Left renal cortex interstitium (tissue), 4 donors: ENCODE results near the gene TM4SF18. TPM values are rescaled to one million over a fixed set of nuclear protein-coding genes. Genes with fewer than 3 reads are reported as not detected.
A peak's percentile ranks its signal among the peaks of the same experiment; 100 is the strongest.

Experiments used
- DNase-seq, 4 donors: peaks; one replicate each; pipeline ENCODE4 v3.0.0-alpha.2; 2013; ENCODE audit warnings: low read depth in 4 of 4, low spot score in 2 of 4, missing footprints in 1 of 4
- polyA plus RNA-seq, 4 donors: library from polyadenylated mRNA; unstranded; fragments of 120-200 nt; gene quantifications; one replicate each; pipeline ENCODE4 v1.2.1, GENCODE V29; 2013; ENCODE audit not compliant: insufficient read length in 4 of 4

TM4SF18 gene
- polyA plus RNA-seq, 4 donors, result 20.9 to 40.4 (median 25.9) TPM

DNA sequence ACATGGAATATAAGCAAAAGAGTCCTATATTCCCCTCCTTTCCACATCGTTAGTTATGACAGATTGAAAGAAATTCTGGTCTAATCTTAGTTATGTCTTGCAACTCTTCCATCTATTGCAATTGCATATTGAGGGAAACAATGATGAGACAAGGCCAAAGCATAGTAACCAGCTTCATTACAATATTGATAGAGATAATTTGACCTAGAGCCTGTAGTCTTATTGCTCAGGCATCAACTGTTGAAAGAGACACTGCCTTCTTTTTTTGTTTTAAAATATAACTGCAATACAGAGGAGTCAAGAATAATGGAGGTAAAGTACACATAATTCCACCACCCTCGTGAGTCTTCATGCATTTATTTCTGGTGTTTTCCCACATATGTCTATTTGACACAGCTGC, 2.0 kb downstream of the TM4SF18 start:
- DNase-seq, result no peak

DNA sequence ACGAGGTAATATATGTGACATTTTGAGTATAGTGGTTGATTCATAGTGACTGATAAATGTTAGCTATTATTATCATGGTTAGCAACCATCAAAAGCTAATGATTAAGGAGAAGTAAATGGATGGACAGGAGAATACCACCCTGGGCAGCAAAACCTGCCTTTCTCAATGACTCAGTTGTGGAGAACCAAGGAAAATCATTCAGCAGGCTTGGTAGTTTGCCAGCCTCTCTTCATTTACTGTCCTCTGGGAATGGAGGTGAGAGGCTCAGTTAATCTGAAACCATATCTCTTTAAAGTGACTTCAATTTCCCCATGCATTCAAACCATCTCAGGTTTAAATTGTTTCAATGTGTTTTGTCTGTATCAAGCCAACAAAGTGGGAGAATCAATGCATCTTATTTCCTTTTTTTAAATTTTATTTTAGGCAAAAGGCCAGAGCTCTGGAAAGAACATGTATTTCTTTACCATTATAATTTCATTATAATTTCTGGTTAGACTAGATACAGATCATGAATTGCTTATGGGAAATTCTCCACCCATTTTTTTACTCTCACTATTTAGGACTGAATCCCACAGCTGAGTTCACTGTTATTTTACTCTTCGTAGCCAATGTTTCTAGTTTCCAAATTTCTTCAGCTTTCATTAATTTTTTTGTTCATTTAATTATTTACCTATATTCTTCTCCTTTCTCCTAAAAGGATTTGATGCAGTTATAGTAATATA, 2.7 kb downstream of the TM4SF18 start:
- DNase-seq, result no peak

- DNase-seq, result no peak
Observed at GRCh38 chr3:149327156-149327555, 6.3 kb downstream of the TM4SF18 start.

DNA sequence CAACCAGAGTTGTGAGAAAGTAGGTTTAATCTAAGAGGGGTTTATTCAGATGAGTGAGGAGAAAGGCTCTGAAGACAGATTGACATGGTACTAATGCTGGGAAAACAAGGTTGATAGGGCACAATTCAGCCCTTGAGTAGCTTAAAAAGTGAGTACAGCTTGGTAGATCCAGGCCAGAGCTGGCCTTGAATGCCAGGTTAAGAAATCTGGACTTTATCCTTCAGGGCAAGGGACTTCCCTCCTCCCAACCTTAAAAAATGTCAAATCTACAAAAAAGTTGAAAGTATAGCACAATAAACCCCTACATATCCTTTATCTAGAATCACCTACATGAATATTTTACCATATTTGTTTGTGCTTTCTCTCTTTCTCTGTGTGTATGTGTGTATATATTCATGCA, 7.9 kb downstream of the TM4SF18 start:
- no peak for DNase-seq

GRCh38 chr3:149324332-149324731, 9.1 kb downstream of the TM4SF18 start:
- no peak for DNase-seq

DNA sequence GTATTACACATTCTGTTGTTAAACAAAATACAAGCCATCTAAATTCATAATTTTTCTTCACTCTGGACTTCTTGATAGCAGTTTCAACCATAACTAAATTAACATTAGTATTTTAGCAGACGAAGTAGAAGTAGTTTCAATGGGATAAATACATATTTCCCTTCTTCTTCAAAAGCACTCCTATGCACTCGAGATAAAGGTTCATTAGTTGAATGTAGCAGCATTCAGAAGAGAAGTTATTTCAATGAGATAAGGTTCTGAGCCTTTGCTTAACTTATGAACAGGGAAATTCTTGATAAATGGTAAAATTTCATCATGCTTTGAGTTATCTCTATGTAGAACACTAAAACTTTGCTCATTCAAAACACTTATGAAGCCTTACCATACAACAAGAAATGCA, 11.8 kb downstream of the TM4SF18 start:
- no peak for DNase-seq

- no peak for DNase-seq
Observed at GRCh38 chr3:149321136-149321535, 12.3 kb downstream of the TM4SF18 start.

DNA sequence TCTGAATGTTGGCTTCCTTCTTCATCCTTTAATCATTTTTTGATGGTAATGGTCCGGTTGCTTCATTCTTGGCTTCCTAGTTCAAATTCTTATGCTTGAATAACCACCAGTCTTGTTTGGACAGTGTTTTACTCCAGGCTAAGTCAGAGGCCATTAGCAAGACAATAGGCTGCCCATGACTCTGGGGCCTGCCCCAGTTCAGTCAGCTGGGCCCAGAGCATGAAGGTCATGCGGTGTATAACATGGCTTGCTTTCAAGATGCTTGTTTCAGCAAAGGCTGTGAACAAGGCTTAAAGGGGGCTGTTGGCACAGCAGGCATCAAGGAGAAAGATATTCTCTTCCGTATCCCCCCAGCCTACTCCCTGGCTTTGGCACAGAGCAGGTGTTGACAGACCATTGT, 13.7 kb downstream of the TM4SF18 start:
- no peak for DNase-seq

GRCh38 chr3:149317072-149317471, 16.4 kb downstream of the TM4SF18 start:
- no peak for DNase-seq

GRCh38 chr3:149316437-149316836, 17.0 kb downstream of the TM4SF18 start:
- DNase-seq, result no peak

DNA sequence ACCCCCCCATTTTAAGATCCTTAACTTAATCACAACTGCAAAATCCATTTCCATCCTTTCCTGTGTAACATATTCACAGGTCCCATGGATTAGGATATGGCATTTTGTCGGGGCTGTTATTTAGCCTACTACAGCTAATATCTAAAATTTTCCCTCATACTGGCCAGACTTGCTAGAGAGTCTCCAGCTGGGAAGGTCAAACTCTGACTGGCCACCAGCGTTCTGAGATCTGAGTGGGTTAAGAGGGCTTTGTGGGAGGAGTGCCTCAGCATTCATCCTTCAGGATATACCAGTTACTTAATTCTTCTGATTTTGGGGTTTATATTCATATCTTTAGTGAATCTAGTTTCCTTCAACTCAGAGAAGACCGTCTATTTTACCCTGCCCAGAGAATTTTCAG, 17.7 kb downstream of the TM4SF18 start:
- DNase-seq, result no peak

- DNase-seq, result no peak
Observed at GRCh38 chr3:149314807-149315578, 18.4 kb downstream of the TM4SF18 start.

- DNase-seq, result no peak
Observed at GRCh38 chr3:149313542-149313941, 19.9 kb downstream of the TM4SF18 start.

- no peak for DNase-seq
Observed at GRCh38 chr3:149310796-149311534, 22.5 kb downstream of the TM4SF18 start.

- no peak for DNase-seq
Observed at GRCh38 chr3:149307435-149307783, 26.0 kb downstream of the TM4SF18 start.

DNA sequence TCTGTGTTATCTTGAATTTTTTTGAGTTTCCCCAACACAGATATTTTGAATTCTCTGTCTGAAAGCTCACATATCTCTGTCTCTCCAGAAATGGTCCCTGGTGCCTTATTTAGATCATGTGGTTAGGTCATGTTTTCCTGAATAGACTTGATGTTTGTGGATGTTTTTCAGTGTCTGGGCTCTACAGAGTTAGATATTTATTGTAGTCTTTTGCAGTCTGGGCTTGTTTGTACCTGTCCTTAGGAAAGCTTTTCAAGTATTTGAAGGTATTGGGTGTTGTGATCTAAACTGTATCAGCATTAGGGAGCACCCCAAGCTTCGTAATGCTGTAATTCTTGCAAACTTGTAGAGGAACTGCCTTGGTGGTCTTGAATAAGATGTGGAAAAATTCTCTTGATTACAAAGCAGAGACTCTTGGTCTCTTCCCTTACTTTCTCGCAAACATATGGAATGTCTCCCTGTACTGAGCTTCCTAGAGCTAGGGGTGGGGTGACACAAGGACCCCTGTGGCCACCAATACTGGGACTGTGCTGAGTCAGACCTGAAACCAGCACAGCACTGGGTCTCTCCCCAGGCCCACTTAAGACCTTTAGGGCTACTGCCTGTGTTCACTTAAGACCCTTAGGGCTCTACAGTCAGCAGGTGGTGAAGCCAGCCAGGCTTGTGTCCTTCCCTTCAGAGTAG, 26.5 kb downstream of the TM4SF18 start:
- no peak for DNase-seq

GRCh38 chr3:149305376-149305775, 28.1 kb downstream of the TM4SF18 start:
- no peak for DNase-seq

GRCh38 chr3:149299938-149300801, 33.3 kb downstream of the TM4SF18 start:
- peak; percentile 27 to 40 (median 32) for DNase-seq

- DNase-seq, result no peak
Observed at GRCh38 chr3:149296972-149297371, 36.5 kb downstream of the TM4SF18 start.

DNA sequence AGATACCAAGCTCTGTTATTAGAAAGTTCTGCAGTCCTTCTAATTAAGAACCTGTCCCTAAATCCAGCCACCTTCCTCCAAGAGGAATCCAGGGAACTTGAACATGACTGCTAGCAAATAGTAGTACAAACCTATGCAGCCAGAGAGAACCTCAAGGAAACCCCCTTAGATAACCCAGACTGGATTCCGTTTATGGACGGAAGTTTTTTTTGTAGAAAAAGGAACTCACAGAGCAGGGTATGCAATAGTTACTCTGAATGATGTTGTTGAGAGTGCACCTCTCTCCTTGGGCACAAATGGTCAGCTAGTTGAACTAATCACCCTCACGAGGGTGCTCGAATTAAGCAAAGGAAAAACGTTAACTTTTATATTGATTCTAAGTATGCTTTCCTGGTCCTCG, 40.8 kb downstream of the TM4SF18 start:
- no peak for DNase-seq
